Measurements from ENCODE around the gene GRID2IP.
A peak's percentile ranks its signal among the peaks of the same experiment; 100 is the strongest.

GRID2IP gene

DNA sequence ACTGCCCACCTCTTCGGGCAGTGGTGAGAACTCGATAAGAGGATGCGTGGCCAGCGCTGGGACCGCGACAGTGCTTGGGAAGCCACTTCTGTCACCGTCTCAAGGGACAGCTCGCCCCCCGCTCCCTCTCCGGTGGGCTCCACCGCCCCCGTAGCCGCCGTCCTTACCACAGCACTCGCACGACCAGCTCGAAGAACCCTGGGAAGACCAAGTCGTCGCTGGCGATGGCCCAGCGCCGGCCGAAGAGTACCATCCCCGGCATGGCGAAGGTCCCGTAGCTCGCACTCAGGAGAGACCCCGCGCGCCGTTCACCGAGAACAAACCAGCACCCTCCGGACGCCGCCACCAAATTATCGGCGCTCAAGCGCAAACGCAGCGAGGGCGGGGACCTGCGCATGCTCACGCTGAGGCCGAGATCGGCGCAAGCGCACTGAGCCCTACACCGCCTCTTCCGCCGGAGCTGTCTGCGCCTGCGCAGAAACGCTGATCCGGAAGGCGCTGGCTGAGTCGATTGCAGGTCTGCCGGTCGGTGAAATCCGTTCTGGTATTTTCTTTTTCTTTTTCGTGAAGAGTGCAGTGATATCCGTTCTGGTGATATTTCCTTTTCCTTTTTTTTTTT lies 103.6 kb downstream of the GRID2IP start, which contains the start of gene DAGLB:
DAGLB (minus strand) TSS at position 374 of the 619 bp plus-strand sequence; CDS start at position 262, 112 bp downstream.
- DNase-seq (ENCODE audit: low spot score) = peak; percentile 96
